ENCODE measurements around the gene CST5.
"Not testable (repeated sequence)": the region's sequence is repeated elsewhere in the genome, so short reads cannot be mapped to it uniquely, and the experiment has no call there.

The CST5 gene

DNA sequence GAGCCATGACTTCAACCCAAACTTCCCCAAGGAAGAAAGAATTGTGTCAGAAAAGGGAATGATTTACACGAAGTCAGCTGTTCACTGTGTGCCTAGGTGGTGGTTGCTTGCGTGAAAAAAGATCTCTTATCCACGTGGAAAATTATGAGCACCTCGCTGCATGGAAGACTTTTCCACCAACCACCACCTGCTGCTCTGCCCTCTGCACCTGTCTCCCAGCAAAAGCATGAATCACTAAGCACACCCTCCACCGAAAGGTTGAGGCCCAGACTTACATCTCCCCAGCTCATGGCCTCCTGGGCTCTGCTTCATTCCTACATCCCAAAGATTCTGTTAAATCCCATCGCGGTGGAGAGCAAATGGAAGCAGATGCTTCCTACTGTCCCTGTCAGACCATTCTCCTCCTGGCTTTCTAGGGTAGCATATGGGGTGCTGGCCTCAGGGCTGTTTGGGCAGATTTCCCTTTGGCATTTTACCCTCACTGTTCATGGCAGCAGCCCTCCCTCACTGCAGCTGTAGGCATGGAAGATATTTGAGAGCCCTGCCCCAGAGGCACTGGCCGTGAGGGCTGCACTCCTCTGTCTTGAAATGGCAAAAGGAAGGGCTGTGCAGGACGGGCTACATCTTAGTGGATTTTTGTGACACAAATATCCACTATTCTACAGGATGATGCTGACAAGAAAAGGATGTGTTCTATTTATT, 37.6 kb upstream of the CST5 start (continued):
- TF ChIP-seq GLIS3 (CRISPR knock-in tag; IDR thresholded peaks at IDR 0.05) (no peak), CSDC2 (CRISPR knock-in tag; IDR thresholded peaks at IDR 0.05) (no peak), PPARA (CRISPR knock-in tag; IDR thresholded peaks at IDR 0.05; ENCODE audit: borderline replicate concordance) (no peak), ZNF565 (CRISPR knock-in tag; conservative IDR thresholded peaks at IDR 0.05; ENCODE audit: low read depth) (no peak), ZFP30 (CRISPR knock-in tag; IDR thresholded peaks at IDR 0.05) (no peak), ARNTL (CRISPR knock-in tag; IDR thresholded peaks at IDR 0.05; ENCODE audit: borderline replicate concordance, low read depth) (no peak)

DNA sequence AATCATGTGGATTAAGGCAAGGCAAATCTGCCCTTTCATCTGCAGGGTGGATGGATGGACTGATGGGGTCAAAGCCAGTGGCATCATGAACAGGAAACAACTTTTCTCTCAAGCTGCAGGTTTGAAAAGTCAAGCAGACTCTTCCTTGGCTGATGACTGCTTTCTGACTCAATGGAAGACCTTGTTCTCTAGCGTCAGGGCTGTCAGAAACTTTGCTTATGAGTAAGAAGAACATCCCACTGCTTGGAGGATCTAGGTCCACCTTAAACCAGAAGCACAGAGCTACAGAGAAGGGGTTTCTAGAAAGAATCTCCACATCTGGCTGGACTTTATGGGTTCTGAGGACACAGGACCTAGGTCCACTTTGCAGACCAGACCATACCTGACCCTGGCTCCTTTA, 36.3 kb upstream of the CST5 start:
- no peak for TF ChIP-seq ESRRG (CRISPR knock-in tag; IDR thresholded peaks at IDR 0.05)
- TF ChIP-seq OSR1 (CRISPR knock-in tag; IDR thresholded peaks at IDR 0.05) = no peak
- no peak for TF ChIP-seq CSDC2 (CRISPR knock-in tag; IDR thresholded peaks at IDR 0.05)
- TF ChIP-seq ZNF565 (CRISPR knock-in tag; conservative IDR thresholded peaks at IDR 0.05; ENCODE audit: low read depth) = no peak
- no peak for ATAC-seq

DNA sequence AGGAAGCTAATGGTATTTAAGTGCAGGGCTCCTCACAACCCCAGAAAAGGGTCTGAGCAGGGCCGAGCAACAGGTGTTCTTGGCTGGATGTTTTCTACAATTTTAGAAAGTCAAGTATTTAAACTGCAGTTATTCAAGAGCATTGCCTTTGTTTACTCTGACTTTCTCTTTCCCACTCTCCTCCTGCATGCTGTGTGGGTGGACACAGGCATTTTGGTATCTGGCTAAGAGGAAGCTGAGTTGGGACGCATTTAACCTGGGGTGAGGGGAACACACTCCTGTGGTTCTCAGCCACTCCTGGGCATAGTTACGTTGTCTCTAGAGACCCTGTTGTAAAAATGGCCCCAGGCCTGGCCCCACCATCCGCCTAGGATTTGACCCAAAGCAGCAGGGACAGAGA, 34.9 kb upstream of the CST5 start:
- ATAC-seq = not testable (repeated sequence)

DNA sequence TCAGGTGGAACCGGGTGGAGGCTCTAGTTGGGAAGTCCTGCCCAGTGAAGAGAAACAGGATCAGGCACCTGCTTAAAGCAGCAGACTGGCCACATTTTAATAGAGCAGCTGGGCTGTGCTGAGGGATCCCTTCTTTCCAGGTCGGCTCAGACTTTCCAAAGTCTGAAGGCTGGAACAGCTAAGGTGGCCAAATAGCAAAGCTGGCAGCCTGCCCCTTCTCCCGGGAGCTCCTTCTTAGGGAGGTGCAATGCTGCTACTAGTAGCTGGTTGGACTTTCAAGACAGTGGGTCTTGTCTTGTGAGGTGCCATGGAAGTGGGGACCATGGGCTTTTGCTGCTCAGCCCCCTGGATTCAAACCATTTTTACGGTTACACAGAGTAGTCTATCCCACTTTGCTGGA, 30.7 kb upstream of the CST5 start:
- TF ChIP-seq ZNF70 (CRISPR knock-in tag; IDR thresholded peaks at IDR 0.05) (no peak), ZFP30 (CRISPR knock-in tag; IDR thresholded peaks at IDR 0.05) (no peak), ZNF8 (CRISPR knock-in tag; IDR thresholded peaks at IDR 0.05) (no peak), RARB (CRISPR knock-in tag; IDR thresholded peaks at IDR 0.05) (no peak), SNAI2 (CRISPR knock-in tag; IDR thresholded peaks at IDR 0.05) (no peak), ZNF565 (CRISPR knock-in tag; conservative IDR thresholded peaks at IDR 0.05; ENCODE audit: low read depth) (no peak), ZFP3 (CRISPR knock-in tag; IDR thresholded peaks at IDR 0.05) (no peak), OSR1 (CRISPR knock-in tag; IDR thresholded peaks at IDR 0.05) (no peak), TOX (CRISPR knock-in tag; IDR thresholded peaks at IDR 0.05; ENCODE audit: borderline replicate concordance) (no peak), ISL1 (CRISPR knock-in tag; IDR thresholded peaks at IDR 0.05) (no peak)
- TF ChIP-seq, protein P1, sequence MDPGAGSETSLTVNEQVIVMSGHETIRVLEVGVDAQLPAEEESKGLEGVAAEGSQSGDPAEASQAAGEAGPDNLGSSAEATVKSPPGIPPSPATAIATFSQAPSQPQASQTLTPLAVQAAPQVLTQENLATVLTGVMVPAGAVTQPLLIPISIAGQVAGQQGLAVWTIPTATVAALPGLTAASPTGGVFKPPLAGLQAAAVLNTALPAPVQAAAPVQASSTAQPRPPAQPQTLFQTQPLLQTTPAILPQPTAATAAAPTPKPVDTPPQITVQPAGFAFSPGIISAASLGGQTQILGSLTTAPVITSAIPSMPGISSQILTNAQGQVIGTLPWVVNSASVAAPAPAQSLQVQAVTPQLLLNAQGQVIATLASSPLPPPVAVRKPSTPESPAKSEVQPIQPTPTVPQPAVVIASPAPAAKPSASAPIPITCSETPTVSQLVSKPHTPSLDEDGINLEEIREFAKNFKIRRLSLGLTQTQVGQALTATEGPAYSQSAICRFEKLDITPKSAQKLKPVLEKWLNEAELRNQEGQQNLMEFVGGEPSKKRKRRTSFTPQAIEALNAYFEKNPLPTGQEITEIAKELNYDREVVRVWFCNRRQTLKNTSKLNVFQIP (CRISPR knock-in tag; IDR thresholded peaks at IDR 0.05; ENCODE audit: borderline replicate concordance, low read depth) = no peak
- TF ChIP-seq, protein P2, sequence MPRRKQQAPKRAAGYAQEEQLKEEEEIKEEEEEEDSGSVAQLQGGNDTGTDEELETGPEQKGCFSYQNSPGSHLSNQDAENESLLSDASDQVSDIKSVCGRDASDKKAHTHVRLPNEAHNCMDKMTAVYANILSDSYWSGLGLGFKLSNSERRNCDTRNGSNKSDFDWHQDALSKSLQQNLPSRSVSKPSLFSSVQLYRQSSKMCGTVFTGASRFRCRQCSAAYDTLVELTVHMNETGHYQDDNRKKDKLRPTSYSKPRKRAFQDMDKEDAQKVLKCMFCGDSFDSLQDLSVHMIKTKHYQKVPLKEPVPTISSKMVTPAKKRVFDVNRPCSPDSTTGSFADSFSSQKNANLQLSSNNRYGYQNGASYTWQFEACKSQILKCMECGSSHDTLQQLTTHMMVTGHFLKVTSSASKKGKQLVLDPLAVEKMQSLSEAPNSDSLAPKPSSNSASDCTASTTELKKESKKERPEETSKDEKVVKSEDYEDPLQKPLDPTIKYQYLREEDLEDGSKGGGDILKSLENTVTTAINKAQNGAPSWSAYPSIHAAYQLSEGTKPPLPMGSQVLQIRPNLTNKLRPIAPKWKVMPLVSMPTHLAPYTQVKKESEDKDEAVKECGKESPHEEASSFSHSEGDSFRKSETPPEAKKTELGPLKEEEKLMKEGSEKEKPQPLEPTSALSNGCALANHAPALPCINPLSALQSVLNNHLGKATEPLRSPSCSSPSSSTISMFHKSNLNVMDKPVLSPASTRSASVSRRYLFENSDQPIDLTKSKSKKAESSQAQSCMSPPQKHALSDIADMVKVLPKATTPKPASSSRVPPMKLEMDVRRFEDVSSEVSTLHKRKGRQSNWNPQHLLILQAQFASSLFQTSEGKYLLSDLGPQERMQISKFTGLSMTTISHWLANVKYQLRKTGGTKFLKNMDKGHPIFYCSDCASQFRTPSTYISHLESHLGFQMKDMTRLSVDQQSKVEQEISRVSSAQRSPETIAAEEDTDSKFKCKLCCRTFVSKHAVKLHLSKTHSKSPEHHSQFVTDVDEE (CRISPR knock-in tag; IDR thresholded peaks at IDR 0.05) = no peak
- TF ChIP-seq, protein P3, sequence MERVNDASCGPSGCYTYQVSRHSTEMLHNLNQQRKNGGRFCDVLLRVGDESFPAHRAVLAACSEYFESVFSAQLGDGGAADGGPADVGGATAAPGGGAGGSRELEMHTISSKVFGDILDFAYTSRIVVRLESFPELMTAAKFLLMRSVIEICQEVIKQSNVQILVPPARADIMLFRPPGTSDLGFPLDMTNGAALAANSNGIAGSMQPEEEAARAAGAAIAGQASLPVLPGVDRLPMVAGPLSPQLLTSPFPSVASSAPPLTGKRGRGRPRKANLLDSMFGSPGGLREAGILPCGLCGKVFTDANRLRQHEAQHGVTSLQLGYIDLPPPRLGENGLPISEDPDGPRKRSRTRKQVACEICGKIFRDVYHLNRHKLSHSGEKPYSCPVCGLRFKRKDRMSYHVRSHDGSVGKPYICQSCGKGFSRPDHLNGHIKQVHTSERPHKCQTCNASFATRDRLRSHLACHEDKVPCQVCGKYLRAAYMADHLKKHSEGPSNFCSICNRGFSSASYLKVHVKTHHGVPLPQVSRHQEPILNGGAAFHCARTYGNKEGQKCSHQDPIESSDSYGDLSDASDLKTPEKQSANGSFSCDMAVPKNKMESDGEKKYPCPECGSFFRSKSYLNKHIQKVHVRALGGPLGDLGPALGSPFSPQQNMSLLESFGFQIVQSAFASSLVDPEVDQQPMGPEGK (CRISPR knock-in tag; IDR thresholded peaks at IDR 0.05; ENCODE audit: borderline replicate concordance) = no peak

DNA sequence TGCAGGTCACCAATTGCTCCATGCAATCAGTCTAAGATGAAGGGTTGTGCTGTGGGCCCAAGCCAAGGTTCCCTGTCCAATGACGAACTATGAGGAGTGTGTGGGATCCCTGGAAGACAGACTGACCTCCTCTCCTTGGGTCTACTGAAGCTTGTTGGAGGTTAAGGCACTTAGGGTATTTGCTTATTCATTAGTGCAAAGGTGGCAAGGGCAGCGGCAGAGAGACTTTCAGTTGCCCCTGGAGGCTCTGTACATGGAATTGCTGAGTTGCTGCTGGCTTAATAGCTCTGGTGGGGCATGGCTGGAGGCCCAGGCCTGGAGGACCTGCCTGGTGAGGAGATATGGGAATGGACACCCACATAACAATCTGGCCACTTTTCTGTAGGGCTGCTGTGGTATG, 29.8 kb upstream of the CST5 start:
- ATAC-seq = no peak
- TF ChIP-seq, protein P3 (CRISPR knock-in tag; IDR thresholded peaks at IDR 0.05; ENCODE audit: borderline replicate concordance) = no peak
- TF ChIP-seq ZNF70 (CRISPR knock-in tag; IDR thresholded peaks at IDR 0.05) (no peak), ARNTL (CRISPR knock-in tag; IDR thresholded peaks at IDR 0.05; ENCODE audit: borderline replicate concordance, low read depth) (no peak), BACH2 (CRISPR knock-in tag; IDR thresholded peaks at IDR 0.05; ENCODE audit: borderline replicate concordance) (no peak), CSDC2 (CRISPR knock-in tag; IDR thresholded peaks at IDR 0.05) (no peak), GLIS3 (CRISPR knock-in tag; IDR thresholded peaks at IDR 0.05) (no peak), ZFP3 (CRISPR knock-in tag; IDR thresholded peaks at IDR 0.05) (no peak), TCF4 (CRISPR knock-in tag; IDR thresholded peaks at IDR 0.05; ENCODE audit: borderline replicate concordance) (no peak), ESRRG (CRISPR knock-in tag; IDR thresholded peaks at IDR 0.05) (no peak), SNAI2 (CRISPR knock-in tag; IDR thresholded peaks at IDR 0.05) (no peak), ISL1 (CRISPR knock-in tag; IDR thresholded peaks at IDR 0.05) (no peak), ZFP30 (CRISPR knock-in tag; IDR thresholded peaks at IDR 0.05) (no peak), ZNF8 (CRISPR knock-in tag; IDR thresholded peaks at IDR 0.05) (no peak)
- TF ChIP-seq, protein P4, sequence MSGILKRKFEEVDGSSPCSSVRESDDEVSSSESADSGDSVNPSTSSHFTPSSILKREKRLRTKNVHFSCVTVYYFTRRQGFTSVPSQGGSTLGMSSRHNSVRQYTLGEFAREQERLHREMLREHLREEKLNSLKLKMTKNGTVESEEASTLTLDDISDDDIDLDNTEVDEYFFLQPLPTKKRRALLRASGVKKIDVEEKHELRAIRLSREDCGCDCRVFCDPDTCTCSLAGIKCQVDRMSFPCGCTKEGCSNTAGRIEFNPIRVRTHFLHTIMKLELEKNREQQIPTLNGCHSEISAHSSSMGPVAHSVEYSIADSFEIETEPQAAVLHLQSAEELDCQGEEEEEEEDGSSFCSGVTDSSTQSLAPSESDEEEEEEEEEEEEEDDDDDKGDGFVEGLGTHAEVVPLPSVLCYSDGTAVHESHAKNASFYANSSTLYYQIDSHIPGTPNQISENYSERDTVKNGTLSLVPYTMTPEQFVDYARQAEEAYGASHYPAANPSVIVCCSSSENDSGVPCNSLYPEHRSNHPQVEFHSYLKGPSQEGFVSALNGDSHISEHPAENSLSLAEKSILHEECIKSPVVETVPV (CRISPR knock-in tag; IDR thresholded peaks at IDR 0.05) = no peak
- TF ChIP-seq, protein P1 (CRISPR knock-in tag; IDR thresholded peaks at IDR 0.05; ENCODE audit: borderline replicate concordance, low read depth) = no peak

More for the DNA sequence above, 30.7 kb upstream of the CST5 start:
- ATAC-seq = no peak

Data from SK-N-SH treated with all-trans-retinoic acid at 6 μM for 48 hours (cell line).